Islet precursor cell (in vitro differentiated cells): ENCODE measurements around the gene RTL1.

Experiments
- DNase-seq: peaks from one replicate; pipeline ENCODE4 v3.0.0-alpha.2; 2018

The RTL1 gene

GRCh38 chr14:100898465-100898864 lies 5.1 kb downstream of the RTL1 start:
- peak; percentile 30 for DNase-seq

DNA sequence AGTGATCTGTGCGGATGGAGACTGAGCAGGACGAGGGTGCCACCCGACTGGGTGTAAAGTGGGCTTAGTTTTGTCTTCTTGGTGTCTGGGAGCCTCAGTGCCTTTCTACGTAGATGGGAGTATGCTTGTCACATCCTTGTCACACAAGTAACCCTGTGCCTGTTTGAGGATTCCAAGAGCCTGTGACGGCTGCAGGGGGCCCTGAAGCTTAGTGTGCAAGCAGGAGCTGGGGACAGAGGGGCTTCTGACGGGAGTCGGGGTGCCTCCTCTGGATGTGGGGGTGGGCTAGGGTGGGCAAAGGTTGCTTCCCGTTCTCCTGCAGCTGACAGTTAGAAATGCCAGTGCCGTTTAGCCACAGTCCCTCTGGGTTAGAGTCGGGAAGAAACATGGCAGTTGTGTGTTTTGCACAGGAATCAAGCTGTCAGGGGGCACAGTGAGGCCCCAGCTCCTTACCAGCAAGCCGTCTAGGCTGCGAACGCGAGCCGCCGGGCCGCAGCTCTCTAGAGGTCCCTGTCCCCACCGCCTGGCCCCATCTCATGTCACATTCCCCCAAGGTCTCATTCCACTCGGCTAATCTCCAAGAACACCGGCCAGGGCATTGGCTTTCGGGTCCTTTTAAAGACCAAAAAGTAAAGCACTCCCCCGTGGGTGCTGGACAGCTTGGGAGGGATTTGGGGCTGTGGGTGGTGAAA lies 7.0 kb downstream of the RTL1 start:
- peak; percentile 46 for DNase-seq

DNA sequence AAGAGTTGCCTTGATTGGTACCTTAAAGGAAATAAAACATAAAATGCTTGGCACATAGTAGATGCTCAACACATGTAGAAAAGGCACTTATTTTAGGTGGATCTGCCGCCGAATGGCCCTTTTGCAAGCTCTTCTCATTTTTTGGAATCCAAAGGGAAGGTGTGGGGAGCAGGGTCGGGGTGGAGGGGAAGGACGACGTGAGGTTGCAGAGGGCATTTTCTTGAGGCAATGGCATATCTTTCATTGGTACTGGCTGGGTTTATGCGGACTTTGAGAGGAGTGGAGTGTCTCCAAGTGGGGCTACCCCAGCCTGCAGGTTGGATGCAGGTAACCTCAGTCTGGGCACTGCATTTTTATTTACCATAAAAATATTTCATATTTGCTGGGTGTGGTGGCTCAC lies 8.1 kb downstream of the RTL1 start:
- DNase-seq: peak; percentile 22

- DNase-seq: peak; percentile 14
Observed at GRCh38 chr14:100894416-100894815, 9.1 kb downstream of the RTL1 start.

DNA sequence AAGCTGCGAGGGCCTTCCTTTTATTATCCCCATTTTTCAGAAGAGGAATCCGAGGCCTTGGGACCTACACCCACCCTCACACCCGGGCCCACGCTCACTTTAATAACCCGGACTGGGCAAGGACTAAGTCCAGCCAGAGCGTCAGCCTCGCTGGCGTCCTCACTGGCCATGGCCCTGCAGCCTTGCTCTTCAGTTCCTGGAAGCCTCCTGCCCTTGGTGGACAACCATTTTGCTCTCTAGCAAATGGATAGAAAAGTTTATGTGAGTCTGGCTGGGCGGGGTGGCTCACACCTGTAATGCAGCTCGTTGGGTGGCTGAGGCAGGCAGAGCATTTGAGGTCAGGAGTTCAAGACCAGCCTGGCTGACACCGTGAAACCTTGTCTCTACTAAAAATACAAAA lies 9.8 kb downstream of the RTL1 start:
- peak; percentile 13 for DNase-seq

DNA sequence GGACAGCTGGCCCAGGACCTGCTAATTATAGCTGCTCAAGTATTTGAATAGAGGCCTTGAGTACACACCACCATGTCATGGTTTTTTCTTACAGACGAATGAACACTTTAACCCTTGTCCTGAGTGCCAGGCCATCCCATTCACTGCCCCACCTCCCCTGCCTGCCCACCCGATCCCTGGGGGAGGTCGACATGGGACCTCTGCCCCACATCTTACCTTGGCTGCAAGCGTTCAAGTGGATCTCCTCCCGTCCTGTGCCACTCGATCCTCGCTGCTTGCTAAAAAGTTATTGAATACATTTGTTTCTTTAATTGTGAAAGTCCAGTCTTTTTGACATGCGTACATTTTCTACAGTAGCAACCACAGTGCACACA lies 10.3 kb downstream of the RTL1 start:
- DNase-seq: peak; percentile 20

DNA sequence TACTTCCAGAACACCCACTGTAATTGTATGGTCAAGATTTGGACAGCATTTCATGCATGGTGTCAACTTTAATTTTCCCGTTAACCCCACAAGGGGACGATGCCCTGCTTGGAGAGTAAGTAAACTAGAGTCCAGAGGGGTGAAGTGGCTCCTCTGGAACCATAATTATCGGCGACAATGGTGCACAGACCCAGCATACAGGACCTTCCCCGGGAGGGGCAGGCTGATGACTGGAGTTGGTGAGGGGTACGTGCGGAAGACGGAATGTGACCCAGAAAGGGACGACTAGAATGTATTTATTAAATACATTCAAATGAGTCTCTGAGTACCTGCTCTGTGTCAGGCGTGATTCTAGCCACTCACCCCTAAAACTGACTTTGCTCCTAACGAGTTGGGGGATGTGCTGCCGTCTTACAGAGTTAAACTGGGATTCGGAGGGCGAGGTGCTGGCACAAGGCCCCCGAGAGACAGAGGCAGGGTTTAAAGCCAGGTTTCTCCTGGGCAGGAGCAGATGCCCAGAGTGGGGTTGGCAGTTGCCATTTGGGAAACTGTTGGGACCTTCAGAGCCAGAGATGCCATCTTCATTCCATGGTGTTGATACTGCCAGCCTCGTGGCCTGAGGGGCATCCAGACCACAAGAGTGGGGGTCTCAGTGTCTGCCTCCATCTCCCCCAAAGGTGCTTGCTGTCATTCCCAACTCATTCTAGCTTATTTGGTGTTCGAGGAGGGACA lies 10.9 kb downstream of the RTL1 start:
- peak; percentile 7 for DNase-seq

- DNase-seq: peak; percentile 30
Observed at GRCh38 chr14:100891501-100892445, 11.7 kb downstream of the RTL1 start.

GRCh38 chr14:100891051-100891450 lies 12.5 kb downstream of the RTL1 start:
- peak; percentile 19 for DNase-seq

DNA sequence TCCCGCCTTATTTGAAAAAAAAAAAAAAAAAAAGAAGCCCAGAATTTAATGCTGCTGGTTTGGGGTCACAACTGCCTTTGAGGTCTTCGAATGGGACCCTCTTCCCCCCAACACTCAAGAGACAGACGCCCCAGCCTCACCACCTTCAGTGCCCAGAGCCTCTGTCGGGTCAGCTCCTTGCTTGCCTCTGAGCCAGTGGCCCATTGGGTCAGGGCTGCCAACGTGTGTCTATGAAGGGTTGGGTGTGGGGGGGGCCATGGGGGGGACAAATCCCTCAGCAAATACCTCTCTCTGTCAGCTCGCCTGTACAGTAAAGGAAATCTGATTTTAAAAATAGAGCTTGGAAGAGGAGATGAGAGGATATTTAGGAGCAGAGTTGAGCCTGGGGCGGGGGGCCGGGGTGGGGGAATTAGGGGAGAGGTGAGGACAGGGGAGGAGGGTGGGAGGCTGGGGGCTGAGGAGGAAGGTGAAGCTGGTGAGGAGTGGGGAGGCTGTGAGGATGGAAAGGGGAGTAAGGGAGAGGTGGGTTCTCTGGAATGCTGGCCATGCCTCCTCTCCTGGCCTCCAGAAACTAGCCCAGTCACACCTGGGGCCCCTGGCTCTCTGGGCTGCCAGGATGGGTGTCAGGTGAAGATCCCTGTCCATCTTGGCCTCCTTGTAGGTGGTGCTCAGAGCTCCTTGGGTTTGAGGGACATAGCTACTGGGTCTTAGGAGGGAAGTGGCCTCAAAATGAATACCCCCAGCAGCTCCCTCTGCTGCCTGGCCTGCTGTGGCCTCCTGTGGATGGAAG lies 13.3 kb downstream of the RTL1 start:
- DNase-seq: no peak

GRCh38 chr14:100889641-100890040 lies 13.9 kb downstream of the RTL1 start:
- DNase-seq: no peak

DNA sequence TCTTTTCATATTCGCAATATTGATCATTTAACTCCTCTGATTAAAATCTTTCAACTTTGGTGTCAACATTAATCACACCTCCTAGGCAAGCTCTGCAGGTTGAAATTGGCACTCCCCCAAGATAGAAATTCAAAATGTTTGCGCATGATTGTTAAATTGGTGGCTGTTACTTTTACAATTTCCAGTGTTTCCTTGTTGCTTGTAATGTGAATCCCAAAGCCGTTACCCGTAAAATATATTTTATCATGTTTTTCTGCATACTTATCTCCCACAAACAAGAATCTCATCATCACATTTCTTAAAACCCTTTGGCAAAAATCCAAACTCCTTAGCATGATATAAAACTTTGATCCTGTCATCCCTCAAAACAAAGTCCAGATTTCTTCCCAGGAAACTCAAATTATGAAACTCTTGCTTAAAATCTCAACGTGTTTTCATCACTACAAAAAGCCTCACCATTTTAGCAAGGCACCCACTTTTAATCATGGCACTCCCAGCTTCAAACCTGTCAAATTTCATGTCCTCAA lies 14.7 kb downstream of the RTL1 start:
- DNase-seq: no peak

GRCh38 chr14:100887728-100888335 lies 15.7 kb downstream of the RTL1 start:
- DNase-seq: no peak

DNA sequence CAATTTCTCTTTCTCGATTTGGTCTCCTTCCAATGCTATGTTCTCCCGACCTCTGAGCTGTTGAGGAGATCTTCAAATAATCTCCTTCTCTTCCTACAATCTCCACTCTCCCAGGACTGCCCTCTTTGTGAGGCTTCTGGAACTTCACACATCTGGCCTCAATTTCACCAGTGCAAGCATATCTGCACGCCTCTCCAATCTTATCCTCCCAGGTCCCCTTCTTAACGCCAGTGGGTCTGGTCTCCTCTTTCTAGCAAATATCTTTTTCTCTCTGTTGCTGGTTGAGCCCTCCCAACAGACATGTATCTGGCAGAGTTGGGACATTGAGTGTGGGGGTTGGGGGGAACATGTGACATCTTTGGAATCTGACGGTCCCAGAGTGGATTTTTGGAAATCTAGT lies 17.9 kb downstream of the RTL1 start:
- DNase-seq: no peak

DNA sequence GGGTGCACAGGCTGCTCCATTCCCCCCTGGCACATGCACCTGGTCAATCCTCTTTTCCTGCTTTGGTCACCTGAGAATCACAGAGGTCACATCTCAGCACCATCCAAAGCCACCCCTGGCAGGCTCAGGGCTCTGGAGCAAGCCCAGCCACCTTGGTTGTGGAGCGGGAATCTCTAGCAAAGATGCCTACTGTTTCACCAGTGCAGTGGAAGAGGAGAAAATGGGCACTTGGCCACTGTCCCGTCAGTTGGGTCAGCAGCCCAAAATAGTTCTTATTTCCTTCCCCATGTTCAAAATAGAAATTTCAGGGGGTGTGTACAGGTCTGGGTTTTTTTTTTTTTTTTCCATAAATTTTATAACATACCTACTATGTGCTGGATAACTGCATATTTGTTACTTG lies 18.3 kb downstream of the RTL1 start:
- no peak for DNase-seq

DNA sequence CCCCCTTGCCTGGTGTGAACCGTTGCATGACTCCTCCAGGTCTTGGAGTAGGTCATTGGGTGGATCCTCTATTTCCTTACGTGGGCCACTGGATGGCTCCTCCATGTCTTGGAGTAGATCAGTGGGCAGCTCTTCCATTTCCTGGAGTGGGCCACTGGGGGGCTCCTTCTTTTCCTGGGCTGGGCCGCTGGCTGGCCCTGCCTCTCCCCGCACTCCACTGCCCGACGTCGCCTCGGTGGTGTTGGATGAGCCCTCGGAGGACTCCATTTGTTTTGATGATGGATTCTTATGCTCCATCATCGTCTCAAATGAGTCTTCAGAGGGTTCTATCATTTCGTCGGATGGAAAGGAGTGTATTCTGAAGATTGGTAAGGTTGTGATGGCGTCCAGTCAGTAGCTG lies 19.1 kb downstream of the RTL1 start:
- DNase-seq: no peak

DNA sequence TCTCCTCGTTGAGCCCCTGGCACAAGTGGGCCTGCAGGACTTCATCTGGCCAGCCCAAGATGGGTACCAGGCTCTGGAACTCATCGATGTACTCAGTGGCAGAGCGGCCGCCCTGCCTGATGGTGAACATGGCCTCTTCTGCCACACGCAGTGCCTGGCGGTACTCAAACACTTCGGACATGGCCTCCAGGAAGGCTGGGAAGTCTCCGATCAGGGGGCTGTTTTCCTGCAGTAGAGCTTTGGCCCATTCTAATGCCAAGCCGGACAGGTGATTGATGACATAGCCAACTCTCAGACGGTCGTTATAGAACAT lies 19.8 kb downstream of the RTL1 start:
- DNase-seq: no peak

GRCh38 chr14:100882991-100883788 lies 20.3 kb downstream of the RTL1 start:
- DNase-seq: no peak

DNA sequence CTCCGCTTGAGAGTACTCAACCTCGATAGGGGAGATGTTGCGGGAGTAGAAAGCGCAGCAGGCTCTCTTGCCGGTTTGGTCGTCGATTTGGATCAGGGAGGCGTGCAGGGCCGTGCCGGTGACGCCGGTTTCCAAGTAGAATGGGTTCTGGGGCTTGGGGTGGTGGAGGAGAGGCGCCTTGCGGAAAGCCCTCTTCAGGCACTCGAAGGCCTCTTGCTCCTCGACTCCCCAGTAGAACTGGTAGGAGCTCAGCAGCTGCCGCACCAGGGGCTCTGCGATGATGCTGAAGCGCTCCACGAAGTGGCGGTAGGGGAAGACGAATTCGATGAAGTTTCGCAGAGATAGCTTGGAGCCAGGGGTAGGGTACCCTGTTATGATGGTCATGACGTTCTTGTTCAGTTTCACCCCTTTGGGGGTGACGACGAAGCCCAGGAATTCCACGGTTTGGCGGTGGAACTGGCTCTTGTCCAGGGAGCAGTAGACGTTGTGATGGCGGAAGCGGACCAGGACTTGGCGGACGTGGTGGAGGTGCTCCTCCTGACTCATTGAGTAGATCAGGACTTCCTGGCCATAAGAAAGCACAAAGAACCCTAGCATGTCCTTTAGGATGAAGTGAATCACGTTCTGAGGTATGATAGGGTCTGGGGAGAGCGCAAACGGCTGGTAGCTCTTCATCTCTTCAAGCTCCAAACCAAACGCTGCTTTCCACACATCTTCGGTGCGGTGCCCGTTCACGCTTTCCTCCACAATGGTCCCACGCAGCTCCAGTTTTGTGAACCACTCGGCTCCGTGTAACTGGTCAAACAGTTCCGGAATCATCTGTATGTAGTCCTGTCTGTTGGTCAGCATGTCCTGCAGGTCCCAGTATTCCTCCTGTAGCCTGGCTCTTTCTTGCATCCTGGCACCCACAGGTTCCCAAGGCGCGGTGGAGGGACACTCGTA lies 21.2 kb downstream of the RTL1 start:
- DNase-seq: no peak
